Sigmoid colon (tissue), 4 donors: ENCODE data around the gene PTGS1.

Experiments
- EP300 ChIP-seq, 4 donors: sonication (generic); formaldehyde crosslinking; IDR thresholded peaks; one replicate each; pipeline ENCODE4 v1.6.1; 2017; ENCODE audit warnings: antibody characterized with exemption in 4 of 4
- POLR2A ChIP-seq, 2 donors: fragments of 450-650 bp; IDR thresholded peaks; one replicate each; pipeline ENCODE4 v1.6.1; 2016; ENCODE audit warnings: antibody characterized with exemption in 2 of 2, mild to moderate bottlenecking in 2 of 2, moderate library complexity in 2 of 2
- TF ChIP-seq, protein P1 (sequence below), 4 experiments: fragments of 450-650 bp in 3 of 4; fragments of 200-600 bp in 1 of 4; IDR thresholded peaks; one replicate each; pipeline ENCODE4 v1.5.1; 2016 to 2019; ENCODE audit warnings: antibody characterized with exemption in 4 of 4, mild to moderate bottlenecking in 3 of 4, moderate library complexity in 2 of 4

DNA sequence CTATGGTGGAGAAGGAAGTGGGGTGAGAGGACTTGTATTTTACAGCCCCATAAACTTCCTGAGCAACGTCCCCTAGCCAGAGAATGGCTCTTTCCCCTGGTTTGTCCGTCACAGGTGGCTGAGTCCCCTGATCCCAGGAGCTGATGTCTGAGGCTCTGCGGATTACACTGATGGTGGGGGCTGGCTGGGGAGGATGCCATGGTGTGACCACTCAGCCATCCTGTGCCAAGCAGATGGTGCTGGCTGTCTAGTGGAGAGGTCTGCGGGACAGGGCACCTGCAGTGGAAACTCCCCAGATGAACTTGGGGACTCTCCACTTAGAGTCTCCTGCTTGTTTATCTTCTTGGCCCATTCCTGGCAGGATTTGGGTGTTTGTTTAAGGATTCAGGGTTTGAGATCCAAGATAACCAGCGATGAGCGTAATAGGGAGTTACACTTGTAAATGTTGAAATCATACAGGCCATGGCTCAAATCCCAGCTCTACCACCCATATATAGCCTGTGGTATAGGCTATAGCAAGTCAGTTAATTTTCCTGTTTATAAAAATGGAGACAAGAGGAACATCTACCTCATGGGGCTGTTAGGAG is 4.7 kb upstream of the PTGS1 start:
- TF ChIP-seq POLR2A (IDR thresholded peaks at IDR 0.05): no peak
- TF ChIP-seq EP300 (IDR thresholded peaks at IDR 0.05): peak in 2 of 4 donors; percentile 67 to 76
- TF ChIP-seq, protein P1, sequence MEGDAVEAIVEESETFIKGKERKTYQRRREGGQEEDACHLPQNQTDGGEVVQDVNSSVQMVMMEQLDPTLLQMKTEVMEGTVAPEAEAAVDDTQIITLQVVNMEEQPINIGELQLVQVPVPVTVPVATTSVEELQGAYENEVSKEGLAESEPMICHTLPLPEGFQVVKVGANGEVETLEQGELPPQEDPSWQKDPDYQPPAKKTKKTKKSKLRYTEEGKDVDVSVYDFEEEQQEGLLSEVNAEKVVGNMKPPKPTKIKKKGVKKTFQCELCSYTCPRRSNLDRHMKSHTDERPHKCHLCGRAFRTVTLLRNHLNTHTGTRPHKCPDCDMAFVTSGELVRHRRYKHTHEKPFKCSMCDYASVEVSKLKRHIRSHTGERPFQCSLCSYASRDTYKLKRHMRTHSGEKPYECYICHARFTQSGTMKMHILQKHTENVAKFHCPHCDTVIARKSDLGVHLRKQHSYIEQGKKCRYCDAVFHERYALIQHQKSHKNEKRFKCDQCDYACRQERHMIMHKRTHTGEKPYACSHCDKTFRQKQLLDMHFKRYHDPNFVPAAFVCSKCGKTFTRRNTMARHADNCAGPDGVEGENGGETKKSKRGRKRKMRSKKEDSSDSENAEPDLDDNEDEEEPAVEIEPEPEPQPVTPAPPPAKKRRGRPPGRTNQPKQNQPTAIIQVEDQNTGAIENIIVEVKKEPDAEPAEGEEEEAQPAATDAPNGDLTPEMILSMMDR (IDR thresholded peaks at IDR 0.05): no peak
